ENCODE measurements around the gene PRSS12.

- TF ChIP-seq CTCF (IDR thresholded peaks at IDR 0.05; ENCODE audit: low read depth, low read length), result no peak
- no peak for TF ChIP-seq POLR2A (IDR thresholded peaks at IDR 0.05; ENCODE audit: extremely low read depth, insufficient read length)
- TF ChIP-seq, protein P1, sequence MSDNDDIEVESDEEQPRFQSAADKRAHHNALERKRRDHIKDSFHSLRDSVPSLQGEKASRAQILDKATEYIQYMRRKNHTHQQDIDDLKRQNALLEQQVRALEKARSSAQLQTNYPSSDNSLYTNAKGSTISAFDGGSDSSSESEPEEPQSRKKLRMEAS (IDR thresholded peaks at IDR 0.05; ENCODE audit: low read depth, low read length), result no peak
- TF ChIP-seq MYC (IDR thresholded peaks at IDR 0.05; ENCODE audit: low read depth, low read length), result no peak
These were observed 61.9 kb downstream of the PRSS12 start for GRCh38 chr4:118290951-118291350.

Data from NB4 (cell line).